ENCODE results near the gene ART5. TPM values are rescaled to one million over a fixed set of nuclear protein-coding genes. Genes with fewer than 3 reads are reported as not detected.
A peak's percentile ranks its signal among the peaks of the same experiment; 100 is the strongest.

The ART5 gene
- total and polyA plus RNA-seq, 11 donors = 0.44 to 3.4 (median 1.2) TPM

DNA sequence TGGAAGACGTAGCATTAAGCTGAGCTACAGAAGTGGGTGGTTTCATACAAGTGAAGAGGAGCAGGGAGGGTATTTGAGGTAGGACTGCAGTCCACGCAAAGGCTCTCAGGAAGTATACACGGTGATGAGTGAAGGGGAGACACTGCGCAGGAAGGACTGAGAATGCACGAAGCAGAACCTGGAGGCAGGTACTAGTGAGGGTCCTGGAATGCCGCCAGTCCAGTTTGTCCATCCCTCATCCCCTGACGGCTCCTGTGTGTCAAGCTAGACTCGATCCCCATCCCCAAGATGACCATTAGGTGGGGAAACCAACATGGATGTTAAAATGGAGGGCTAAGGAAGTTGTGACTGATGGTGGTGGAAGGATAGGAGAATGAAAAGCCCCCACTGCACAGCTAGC is 23.8 kb downstream of the ART5 start:
- WGBS, 4 donors = 80 to 84% (median 82%) methylated on average over 8 of the region's 8 CpGs
- H3K27me3 ChIP-seq = no peaks in the 10 kb centered on the region
- ATAC-seq (no peak), DNase-seq (no peak)
- H3K4me3 ChIP-seq = no peak overlapping the region
- TF ChIP-seq, protein P1, sequence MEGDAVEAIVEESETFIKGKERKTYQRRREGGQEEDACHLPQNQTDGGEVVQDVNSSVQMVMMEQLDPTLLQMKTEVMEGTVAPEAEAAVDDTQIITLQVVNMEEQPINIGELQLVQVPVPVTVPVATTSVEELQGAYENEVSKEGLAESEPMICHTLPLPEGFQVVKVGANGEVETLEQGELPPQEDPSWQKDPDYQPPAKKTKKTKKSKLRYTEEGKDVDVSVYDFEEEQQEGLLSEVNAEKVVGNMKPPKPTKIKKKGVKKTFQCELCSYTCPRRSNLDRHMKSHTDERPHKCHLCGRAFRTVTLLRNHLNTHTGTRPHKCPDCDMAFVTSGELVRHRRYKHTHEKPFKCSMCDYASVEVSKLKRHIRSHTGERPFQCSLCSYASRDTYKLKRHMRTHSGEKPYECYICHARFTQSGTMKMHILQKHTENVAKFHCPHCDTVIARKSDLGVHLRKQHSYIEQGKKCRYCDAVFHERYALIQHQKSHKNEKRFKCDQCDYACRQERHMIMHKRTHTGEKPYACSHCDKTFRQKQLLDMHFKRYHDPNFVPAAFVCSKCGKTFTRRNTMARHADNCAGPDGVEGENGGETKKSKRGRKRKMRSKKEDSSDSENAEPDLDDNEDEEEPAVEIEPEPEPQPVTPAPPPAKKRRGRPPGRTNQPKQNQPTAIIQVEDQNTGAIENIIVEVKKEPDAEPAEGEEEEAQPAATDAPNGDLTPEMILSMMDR (IDR thresholded peaks at IDR 0.05) = no peak
- TF ChIP-seq POLR2A (IDR thresholded peaks at IDR 0.05) = no peak
- no peaks in the 10 kb centered on the region for H3K9me3 ChIP-seq
- intact Hi-C loops (cut with DNase I) = no loop called here
- H3K4me1 ChIP-seq = peaks cover 0 to 18% (median 0%) of the 10 kb centered on the region in 12 donors
- no peaks in the 10 kb centered on the region for H3K36me3 ChIP-seq
- H3K27ac ChIP-seq = no peak overlapping the region

DNA sequence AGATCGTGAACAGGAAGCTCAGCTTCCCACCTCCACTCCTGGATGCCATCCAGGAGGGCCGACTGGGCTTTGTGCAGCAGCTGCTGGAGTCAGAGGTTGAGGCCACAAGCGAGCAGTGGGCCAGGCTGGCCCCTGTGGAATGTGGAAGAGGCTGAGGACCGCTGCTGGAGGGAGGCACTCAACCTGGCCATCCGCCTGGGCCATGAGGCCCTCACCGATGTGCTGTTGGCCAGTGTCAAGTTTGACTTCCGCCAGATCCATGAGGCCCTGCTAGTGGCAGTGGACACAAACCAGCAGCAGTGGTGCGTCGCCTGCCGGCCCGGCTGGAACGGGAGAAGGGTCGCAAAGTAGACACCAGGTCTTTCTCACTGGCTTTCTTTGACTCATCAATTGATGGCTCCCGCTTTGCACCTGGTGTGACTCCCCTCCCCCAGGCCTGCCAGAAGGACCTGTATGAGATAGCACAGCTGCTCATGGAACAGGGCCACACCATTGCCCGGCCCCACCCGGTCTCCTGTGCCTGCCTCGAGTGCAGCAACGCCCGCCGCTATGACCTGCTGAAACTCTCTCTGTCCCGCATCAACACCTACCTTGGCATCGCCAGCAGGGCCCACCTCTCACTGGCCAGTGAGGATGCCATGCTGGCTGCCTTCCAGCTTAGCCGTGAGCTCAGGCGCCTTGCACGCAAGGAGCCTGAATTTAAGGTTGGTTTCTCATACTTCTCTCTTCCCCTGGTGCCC is 24.9 kb downstream of the ART5 start:
- DNase-seq (no peak), ATAC-seq (peak in 1 of 4 donors; percentile 49)

DNA sequence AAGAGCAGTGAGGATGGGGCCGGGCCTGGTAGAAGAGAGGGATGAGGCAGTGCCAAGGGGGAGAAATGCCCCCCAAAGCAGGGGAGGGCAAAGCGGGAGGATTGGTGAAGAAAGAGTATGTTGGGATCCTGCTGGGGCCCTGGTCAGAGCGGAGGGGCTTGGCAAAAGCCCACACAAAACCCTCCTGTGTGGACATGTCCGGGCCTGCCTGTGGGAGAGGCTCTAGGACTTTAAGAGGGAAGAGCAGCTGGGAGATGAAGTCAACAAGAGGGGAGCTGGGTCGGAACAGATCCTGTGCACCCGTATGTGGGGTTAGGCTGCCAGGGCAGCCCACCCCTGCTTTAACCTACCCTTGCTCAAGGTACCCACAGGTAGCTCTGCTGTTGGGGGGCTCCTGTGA is 25.8 kb downstream of the ART5 start:
- ATAC-seq = no peak
- WGBS, 4 donors = 86 to 94% (median 89%) methylated on average over 6 of the region's 6 CpGs
- intact Hi-C loops (cut with DNase I) = no loop called here

More for the DNA sequence above, 24.9 kb downstream of the ART5 start:
- Histone ChIP-seq H3K4me1 (peaks cover 0 to 18% (median 0%) of the 10 kb centered on the region in 12 donors), H3K36me3 (no peaks in the 10 kb centered on the region), H3K4me3 (no peak overlapping the region), H3K9me3 (peaks cover 0 to 7% (median 0%) of the 10 kb centered on the region in 12 donors), H3K27me3 (no peaks in the 10 kb centered on the region), H3K27ac (no peak overlapping the region)
- TF ChIP-seq, protein P1 (IDR thresholded peaks at IDR 0.05) = no peak
- TF ChIP-seq POLR2A (IDR thresholded peaks at IDR 0.05) = no peak
- intact Hi-C loops (cut with DNase I) = no loop called here
- 73 to 78% (median 74%) methylated on average over 19 to 25 of the region's 25 CpGs for WGBS, 4 donors

DNA sequence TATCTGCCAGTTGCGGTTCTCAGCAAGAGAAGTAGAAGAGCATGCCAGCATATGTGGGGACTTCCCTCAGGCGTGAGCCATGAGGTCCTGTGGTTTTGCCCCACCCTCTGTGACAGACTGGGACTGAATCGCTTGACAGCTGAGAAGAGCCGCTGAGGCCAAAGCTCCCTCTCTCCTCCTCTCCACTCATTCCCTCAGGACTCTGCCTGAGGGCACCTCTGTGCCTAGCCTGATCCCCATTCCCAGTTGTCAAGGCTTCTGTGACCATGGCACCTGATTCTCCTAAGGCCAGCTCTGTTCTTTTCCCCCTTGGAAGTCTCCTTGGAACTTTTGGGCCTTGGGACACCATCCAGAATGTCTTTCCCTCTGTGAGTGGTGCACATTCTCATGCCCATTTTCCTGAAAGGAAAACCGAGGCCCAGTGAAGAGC is 27.0 kb downstream of the ART5 start:
- WGBS, 4 donors = 60 to 74% (median 64%) methylated on average over 5 of the region's 5 CpGs
- no peaks in the 10 kb centered on the region for H3K27me3 ChIP-seq
- no peak for TF ChIP-seq POLR2A (IDR thresholded peaks at IDR 0.05)
- TF ChIP-seq, protein P1 (IDR thresholded peaks at IDR 0.05) = no peak
- intact Hi-C loops (cut with DNase I) = no loop called here
- no peaks in the 10 kb centered on the region for H3K36me3 ChIP-seq
- no peak overlapping the region for H3K27ac ChIP-seq
- H3K4me3 ChIP-seq = no peak overlapping the region
- ATAC-seq = peak; percentile 32 to 54 (median 44)
- peaks cover 0 to 9% (median 0%) of the 10 kb centered on the region in 12 donors for H3K9me3 ChIP-seq
- no peak for DNase-seq
- H3K4me1 ChIP-seq = peaks cover 0 to 18% (median 0%) of the 10 kb centered on the region in 12 donors

More for the DNA sequence above, 25.8 kb downstream of the ART5 start:
- DNase-seq = no peak
- no peak overlapping the region for H3K4me3 ChIP-seq
- H3K36me3 ChIP-seq = no peaks in the 10 kb centered on the region
- TF ChIP-seq, protein P1 (IDR thresholded peaks at IDR 0.05) = no peak
- no peak for TF ChIP-seq POLR2A (IDR thresholded peaks at IDR 0.05)
- peaks cover 0 to 9% (median 0%) of the 10 kb centered on the region in 12 donors for H3K9me3 ChIP-seq
- H3K4me1 ChIP-seq = peaks cover 0 to 18% (median 0%) of the 10 kb centered on the region in 12 donors
- no peak overlapping the region for H3K27ac ChIP-seq
- H3K27me3 ChIP-seq = no peaks in the 10 kb centered on the region

Data from heart left ventricle (tissue), 16 donors.